AG04449 (cell line): Measurements from ENCODE around the gene AZU1.

Experiments
- CTCF ChIA-PET: fragments of 350-600 bp; formaldehyde crosslinking; extraction: SDS; loops from one replicate; lab custom pipeline; 2021; ENCODE audit warnings: antibody characterized with exemption; lab: Yijun Ruan, JAX
- POLR2A ChIA-PET: fragments of 400-600, 350-600 bp; formaldehyde crosslinking; extraction: SDS; loops from one replicate; lab custom pipeline; 2020; ENCODE audit warnings: antibody characterized with exemption, inconsistent platforms; lab: Yijun Ruan, JAX
- DNase-seq: peaks from one replicate; pipeline ENCODE4 v3.0.0-alpha.2; 2010; ENCODE audit warnings: low read depth, low spot score
- H3K4me3 ChIP-seq: 2 replicates; pipeline ENCODE4 v1.5.1; 2011; ENCODE audit warnings: low read depth, mild to moderate bottlenecking, control low read depth, low read length
- CTCF ChIP-seq: IDR thresholded peaks from one replicate; pipeline ENCODE4 v1.5.1; 2011; ENCODE audit warnings: mild to moderate bottlenecking, moderate library complexity, low read length, control low read depth, inconsistent platforms; ENCODE audit not compliant: insufficient read depth; ENCODE audit errors: missing control alignments

The AZU1 gene

GRCh38 chr19:811506-812048, 16.1 kb upstream of the AZU1 start:
- DNase-seq: no peak
- no peak overlapping the region for H3K4me3 ChIP-seq
- TF ChIP-seq CTCF: no peak
- ChIA-PET POLR2A (no interaction called here), CTCF (interaction anchor here (1.3 kb wide), 1 partner anchor 12 kb away, joined by 3 read pairs; no protein-coding TSS in a partner anchor)

DNA sequence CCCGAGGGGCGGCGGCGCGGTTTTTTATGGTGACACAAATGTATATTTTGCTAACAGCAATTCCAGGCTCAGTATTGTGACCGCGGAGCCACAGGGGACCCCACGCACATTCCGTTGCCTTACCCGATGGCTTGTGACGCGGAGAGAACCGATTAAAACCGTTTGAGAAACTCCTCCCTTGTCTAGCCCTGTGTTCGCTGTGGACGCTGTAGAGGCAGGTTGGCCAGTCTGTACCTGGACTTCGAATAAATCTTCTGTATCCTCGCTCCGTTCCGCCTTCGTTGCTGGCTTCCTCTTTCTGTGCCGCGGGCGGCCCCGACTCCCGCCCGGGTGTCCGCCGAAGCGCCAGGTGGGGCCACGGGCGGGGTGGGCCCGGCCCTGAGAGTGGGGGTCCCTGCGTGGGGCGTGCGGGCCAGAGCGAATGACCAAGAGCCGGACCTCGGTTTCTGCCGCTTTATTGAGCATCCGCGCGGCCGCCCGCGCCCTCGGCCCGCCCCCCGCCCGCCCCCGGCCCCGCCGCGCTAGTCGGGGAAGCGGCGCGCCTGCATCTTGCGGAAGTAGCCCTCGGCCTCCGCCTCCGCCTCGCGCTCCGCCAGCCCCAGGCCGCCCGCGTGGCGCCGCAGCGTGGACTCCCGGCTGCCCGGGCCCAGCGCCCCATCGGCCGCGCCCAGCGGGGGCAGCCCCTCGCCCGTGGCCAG, 15.4 kb upstream of the AZU1 start:
- no peak overlapping the region for H3K4me3 ChIP-seq
- no peak for DNase-seq
- POLR2A ChIA-PET: no interaction called here
- CTCF ChIA-PET: interaction anchor here (1.3 kb wide), 1 partner anchor 13 kb away, joined by 3 read pairs; no protein-coding TSS in a partner anchor
- TF ChIP-seq CTCF: no peak

DNA sequence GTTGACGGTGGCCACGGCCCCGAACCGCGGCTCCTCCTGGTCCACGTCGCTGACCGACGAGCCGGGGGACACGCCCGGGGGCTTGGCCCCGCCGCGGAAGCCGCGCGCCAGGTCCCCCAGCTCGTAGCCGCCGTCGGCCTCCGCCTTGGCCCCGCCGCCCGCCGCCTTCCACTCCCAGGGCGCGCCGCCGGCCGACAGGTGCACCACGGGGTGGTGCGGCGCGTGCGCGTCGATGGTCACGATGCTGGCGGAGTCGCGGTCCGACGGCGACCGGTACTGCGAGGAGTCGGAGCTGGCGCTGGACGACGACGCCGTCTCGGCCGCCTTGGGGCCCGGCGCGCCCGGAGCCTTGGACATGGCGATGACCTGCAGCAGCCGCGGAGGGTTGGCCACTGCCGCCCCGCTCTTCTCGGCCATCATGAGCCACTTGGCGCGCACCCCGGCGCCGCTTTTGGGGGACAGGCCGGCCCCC, 14.9 kb upstream of the AZU1 start:
- TF ChIP-seq CTCF: no peak
- ChIA-PET POLR2A (no interaction called here), CTCF (no interaction called here)
- no peak for DNase-seq
- no peak overlapping the region for H3K4me3 ChIP-seq

DNA sequence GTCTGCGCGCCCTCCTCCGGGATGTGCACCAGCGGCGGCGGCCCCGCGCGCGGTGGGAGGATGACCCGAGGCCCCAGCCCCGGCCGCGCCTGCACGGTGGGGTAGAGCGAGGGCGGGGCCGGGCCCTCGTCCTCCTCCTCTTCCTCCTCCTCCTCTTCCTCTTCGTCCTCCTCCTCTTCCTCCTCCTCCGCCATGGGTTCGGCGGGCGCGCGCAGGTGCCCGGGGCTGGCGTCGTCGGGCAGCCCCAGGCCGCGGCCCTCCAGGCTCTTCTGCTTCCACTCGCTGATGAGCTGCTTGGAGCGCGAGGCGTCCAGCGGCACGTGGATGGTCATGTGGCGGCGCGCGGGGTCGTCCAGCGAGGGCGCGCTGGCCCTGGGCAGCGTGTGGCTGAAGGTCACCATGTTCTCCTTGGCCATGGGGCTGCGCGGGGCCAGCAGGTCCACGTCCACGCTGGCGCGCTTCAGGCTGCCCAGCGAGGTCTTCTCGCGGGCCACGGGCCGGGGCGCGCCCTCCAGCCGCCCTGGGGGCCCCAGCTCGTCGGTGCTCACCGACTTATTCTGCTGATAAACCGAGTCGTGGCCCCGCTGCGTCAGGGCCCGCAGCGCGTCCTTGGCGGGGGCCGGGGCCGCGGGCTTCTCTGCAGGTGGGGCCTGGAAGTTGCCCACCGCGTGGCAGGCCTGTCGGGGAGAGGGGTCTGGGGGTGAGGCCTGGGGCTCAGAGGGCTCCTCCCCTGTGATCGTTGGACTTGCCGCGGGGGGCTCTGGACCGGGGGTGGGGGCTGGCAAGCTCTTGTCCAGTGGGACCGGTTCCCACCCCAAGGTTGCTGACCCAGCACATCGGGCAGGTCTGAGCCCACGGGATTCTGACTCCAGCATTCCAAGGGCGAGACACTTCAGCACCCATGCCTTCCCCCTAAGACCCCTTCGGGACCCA, 14.2 kb upstream of the AZU1 start:
- POLR2A ChIA-PET: no interaction called here
- no peak overlapping the region for H3K4me3 ChIP-seq
- no peak for DNase-seq
- no peak for TF ChIP-seq CTCF
- CTCF ChIA-PET: no interaction called here

DNA sequence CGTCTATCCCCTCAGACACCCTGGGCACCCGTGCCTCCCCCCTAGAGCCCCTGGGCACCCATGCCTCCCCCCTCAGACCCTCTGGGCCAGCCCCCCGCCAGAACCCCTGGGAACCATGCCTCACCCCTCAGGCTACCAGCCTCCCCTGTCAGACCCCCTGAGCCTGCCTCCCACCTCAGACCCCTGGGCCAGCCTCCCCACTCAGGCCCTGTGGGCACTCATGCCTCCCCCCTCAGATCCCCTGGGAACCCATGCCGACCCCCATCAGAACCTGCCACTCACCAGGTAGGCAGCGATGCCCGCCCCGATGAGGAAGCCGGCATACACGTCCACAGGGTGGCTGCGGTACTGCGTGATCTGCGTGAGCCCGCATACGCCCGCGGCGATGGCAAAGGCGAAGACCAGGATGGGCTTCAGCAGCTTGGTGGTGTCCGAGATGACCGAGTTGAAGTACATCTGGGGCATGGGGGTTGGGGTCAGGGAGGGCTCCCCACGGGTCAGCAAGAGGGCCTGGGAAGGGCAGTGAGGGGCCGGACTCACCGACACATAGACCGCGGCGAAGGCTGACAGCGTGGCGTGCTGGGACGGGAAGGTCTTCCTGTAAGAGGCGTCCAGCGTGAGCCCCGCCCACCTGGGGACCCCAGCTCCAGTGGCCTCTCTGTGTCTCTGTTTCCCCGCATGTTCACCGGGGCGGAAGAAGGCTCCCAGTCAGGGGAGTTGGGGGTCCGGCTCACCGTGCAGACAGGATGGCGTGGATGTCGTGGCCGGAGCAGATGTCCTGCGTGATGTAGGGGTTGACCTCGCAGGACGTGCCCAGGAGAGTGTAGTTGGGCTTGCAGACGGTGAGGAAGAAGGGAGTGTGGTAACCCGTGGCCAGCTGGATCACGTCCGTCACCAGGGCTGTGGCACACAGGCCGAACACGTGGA, 13.2 kb upstream of the AZU1 start:
- no peak for TF ChIP-seq CTCF
- POLR2A ChIA-PET: no interaction called here
- no peak overlapping the region for H3K4me3 ChIP-seq
- CTCF ChIA-PET: interaction anchor here (1.0 kb wide), 1 partner anchor 42 kb away, joined by 4 read pairs; no protein-coding TSS in a partner anchor
- DNase-seq: no peak
